VCaP (cell line): Measurements from ENCODE around the gene NFKBIA.

Experiments used
- H3K27ac ChIP-seq: fragments of 450-650 bp; 2 replicates; pipeline ENCODE4 v1.5.1; 2017
- CTCF ChIP-seq: fragments of 450-650 bp; conservative IDR thresholded peaks from 2 replicates; pipeline ENCODE4 v1.5.1; 2017; ENCODE audit warnings: mild to moderate bottlenecking, moderate library complexity

The NFKBIA gene

GRCh38 chr14:35407306-35407630 is 2.7 kb upstream of the NFKBIA start:
- peak; percentile 54; the same call in 1 of the 2 replicates for TF ChIP-seq CTCF
- H3K27ac ChIP-seq = no peak overlapping the region

- peak overlapping the region; percentile 100; the same call in 1 of the 2 replicates for H3K27ac ChIP-seq
- TF ChIP-seq CTCF = peak; percentile 85
These were observed 2.2 kb upstream of the NFKBIA start for GRCh38 chr14:35406506-35407305.

GRCh38 chr14:35406090-35406489 is 1.5 kb upstream of the NFKBIA start:
- TF ChIP-seq CTCF = no peak
- H3K27ac ChIP-seq = peak overlapping the region; percentile 100

GRCh38 chr14:35405304-35405996 is 901 bp upstream of the NFKBIA start:
- peak overlapping the region; percentile 100 for H3K27ac ChIP-seq
- no peak for TF ChIP-seq CTCF

- no peak for TF ChIP-seq CTCF
- peak overlapping the region; percentile 100 for H3K27ac ChIP-seq
These were observed 723 bp downstream of the NFKBIA start for GRCh38 chr14:35403603-35404448.

- TF ChIP-seq CTCF = no peak
- peak overlapping the region; percentile 100 for H3K27ac ChIP-seq
These were observed 1.4 kb downstream of the NFKBIA start for GRCh38 chr14:35403114-35403602.
